ENCODE measurements around the gene KCTD2.
A peak's percentile ranks its signal among the peaks of the same experiment; 100 is the strongest.

Gene KCTD2

DNA sequence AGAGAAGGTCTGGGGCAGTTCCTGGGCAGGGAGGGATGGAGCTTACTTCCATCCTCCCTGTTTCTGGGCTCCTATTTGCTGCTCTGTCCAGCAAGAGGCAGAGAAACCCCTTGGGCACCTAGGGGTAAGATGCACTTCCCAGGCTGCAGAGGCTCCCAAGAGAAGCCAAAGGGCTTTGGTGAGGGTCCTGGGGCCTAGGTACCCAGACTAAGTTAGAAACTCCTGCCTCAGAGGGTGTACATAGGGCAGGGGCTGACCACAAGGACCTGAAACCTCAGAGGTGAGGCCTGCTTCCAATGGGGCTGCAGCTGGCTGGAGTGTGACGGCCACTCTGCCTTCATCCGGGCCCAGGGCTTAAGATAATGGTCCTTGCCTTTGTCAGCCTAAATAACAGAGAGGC is 61.2 kb downstream of the KCTD2 start:
- no peak overlapping the region for H3K9ac ChIP-seq (ENCODE audit: low read length)
- H3K4me1 ChIP-seq (ENCODE audit: control insufficient read depth, insufficient read depth, low read length): peaks cover 11% of the 10 kb centered on the region; the same call in 1 of the 2 replicates
- H3K27ac ChIP-seq (ENCODE audit: low read depth, low read length): no peak overlapping the region
- H3K27me3 ChIP-seq (ENCODE audit: control insufficient read depth, insufficient read depth, low read length): no peaks in the 10 kb centered on the region
- H3K4me3 ChIP-seq (ENCODE audit: low read depth, low read length): no peak overlapping the region
- no peaks in the 10 kb centered on the region for H3K9me3 ChIP-seq (ENCODE audit: control insufficient read depth, insufficient read depth, low read depth, low read length)
- H3K36me3 ChIP-seq (ENCODE audit: control insufficient read depth, insufficient read depth, low read length): peaks cover 10% of the 10 kb centered on the region

DNA sequence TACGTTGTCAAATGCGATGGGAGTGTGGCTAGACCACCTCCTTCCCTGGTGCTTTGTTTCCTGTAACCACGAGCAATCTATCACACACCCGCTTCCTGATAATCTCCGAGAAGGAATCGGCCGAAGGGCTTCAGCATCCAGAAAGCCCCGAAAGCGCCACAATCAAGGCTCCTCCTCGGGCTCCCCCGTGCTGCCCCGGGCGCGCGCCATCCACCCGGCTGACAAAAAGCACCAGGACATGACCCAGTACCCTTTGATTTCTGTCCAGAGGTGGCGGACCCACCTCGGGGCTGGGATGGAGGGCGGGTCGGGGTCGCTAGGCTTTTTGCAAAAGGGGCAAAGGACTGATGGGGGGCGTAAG is 62.0 kb downstream of the KCTD2 start:
- no peaks in the 10 kb centered on the region for H3K9me3 ChIP-seq (ENCODE audit: control insufficient read depth, insufficient read depth, low read depth, low read length)
- H3K27me3 ChIP-seq (ENCODE audit: control insufficient read depth, insufficient read depth, low read length): no peaks in the 10 kb centered on the region
- peak overlapping the region; percentile 76 for H3K4me3 ChIP-seq (ENCODE audit: low read depth, low read length)
- H3K4me1 ChIP-seq (ENCODE audit: control insufficient read depth, insufficient read depth, low read length): peaks cover 14% of the 10 kb centered on the region; the same call in 1 of the 2 replicates
- peaks cover 4% of the 10 kb centered on the region; the same call in 1 of the 2 replicates for H3K36me3 ChIP-seq (ENCODE audit: control insufficient read depth, insufficient read depth, low read length)
- no peak overlapping the region for H3K27ac ChIP-seq (ENCODE audit: low read depth, low read length)
- peak overlapping the region; percentile 67 for H3K9ac ChIP-seq (ENCODE audit: low read length)

- 0 out of 2 replicates have a peak within 1 kb of the TSS, but pooled peaks have one; percentile 10 for H3K27ac ChIP-seq (ENCODE audit: low read depth, low read length)
Observed at GRCh38 chr17:75109407-75110233, 62.6 kb downstream of the KCTD2 start, which contains the start of gene ARMC7. Gene ARMC7, plus strand, starts transcription at chr17:75109969. Its CDS starts 320 bp downstream, at chr17:75110289.

GRCh38 chr17:75110234-75110937 is 63.4 kb downstream of the KCTD2 start:
- Histone ChIP-seq H3K9me3 (ENCODE audit: control insufficient read depth, insufficient read depth, low read depth, low read length) (no peaks in the 10 kb centered on the region), H3K36me3 (ENCODE audit: control insufficient read depth, insufficient read depth, low read length) (peaks cover 3% of the 10 kb centered on the region; the same call in 1 of the 2 replicates), H3K27me3 (ENCODE audit: control insufficient read depth, insufficient read depth, low read length) (no peaks in the 10 kb centered on the region), H3K4me3 (ENCODE audit: low read depth, low read length) (peak overlapping the region; percentile 76), H3K4me1 (ENCODE audit: control insufficient read depth, insufficient read depth, low read length) (peaks cover 16% of the 10 kb centered on the region; the same call in 1 of the 2 replicates), H3K27ac (ENCODE audit: low read depth, low read length) (no peak overlapping the region), H3K9ac (ENCODE audit: low read length) (peak overlapping the region; percentile 67)

More at GRCh38 chr17:75109407-75110233, 62.6 kb downstream of the KCTD2 start, which contains the start of gene ARMC7:
- Histone ChIP-seq H3K9ac (ENCODE audit: low read length) (peak within 1 kb of the TSS; percentile 67), H3K27me3 (ENCODE audit: control insufficient read depth, insufficient read depth, low read length) (no peaks in the 10 kb centered on the region), H3K36me3 (ENCODE audit: control insufficient read depth, insufficient read depth, low read length) (0 out of 2 replicates have a peak, but pooled peaks cover 3% of the 10 kb centered on the region), H3K4me1 (ENCODE audit: control insufficient read depth, insufficient read depth, low read length) (peaks cover 18% of the 10 kb centered on the region; the same call in 1 of the 2 replicates), H3K4me3 (ENCODE audit: low read depth, low read length) (peak within 1 kb of the TSS; percentile 76), H3K9me3 (ENCODE audit: control insufficient read depth, insufficient read depth, low read depth, low read length) (no peaks in the 10 kb centered on the region)

GRCh38 chr17:75111777-75112335 is 64.8 kb downstream of the KCTD2 start:
- H3K27ac ChIP-seq (ENCODE audit: low read depth, low read length): no peak overlapping the region
- H3K9ac ChIP-seq (ENCODE audit: low read length): no peak overlapping the region
- no peaks in the 10 kb centered on the region for H3K27me3 ChIP-seq (ENCODE audit: control insufficient read depth, insufficient read depth, low read length)
- H3K4me1 ChIP-seq (ENCODE audit: control insufficient read depth, insufficient read depth, low read length): peaks cover 13% of the 10 kb centered on the region; the same call in 1 of the 2 replicates
- no peak overlapping the region for H3K4me3 ChIP-seq (ENCODE audit: low read depth, low read length)
- no peaks in the 10 kb centered on the region for H3K9me3 ChIP-seq (ENCODE audit: control insufficient read depth, insufficient read depth, low read depth, low read length)
- peaks cover 12% of the 10 kb centered on the region for H3K36me3 ChIP-seq (ENCODE audit: control insufficient read depth, insufficient read depth, low read length)

DNA sequence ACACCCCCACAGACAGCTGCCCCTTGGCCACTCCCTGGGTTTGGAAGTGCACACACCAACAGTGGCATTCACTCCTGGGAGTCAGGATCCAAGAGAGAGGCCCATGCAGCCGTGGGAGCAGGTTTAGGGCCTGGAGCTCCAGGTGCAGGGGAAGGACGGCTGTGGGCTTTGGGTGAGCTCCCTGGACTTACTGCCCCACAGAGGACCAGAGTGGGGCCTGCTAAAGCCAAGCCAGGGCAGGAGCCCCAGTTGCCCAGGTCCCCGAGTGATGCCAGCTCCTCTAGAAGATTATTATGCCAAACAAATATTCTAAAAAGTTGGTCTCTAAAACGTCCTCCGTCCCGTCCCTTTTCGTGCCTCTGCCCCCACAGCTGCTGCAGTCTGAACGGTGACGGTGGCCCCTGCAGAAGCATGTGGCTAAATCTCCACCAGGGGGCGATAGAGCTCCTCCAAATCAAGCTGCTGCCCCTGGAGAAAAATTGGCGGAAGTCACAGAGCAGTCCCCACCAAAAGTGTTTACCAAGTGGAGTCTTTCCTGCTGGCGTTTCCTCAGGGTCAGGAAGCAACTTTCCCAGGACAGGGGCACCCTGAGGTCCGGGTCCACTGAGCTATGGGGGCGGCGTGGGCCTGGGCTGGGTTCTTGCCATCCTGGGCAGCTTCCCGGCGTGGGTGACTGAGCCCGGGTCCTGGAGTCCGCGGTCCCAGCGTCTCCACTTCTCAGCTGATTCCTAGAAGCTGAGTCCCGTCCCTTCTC is 67.0 kb downstream of the KCTD2 start:
- peaks cover 14% of the 10 kb centered on the region for H3K36me3 ChIP-seq (ENCODE audit: control insufficient read depth, insufficient read depth, low read length)
- H3K27ac ChIP-seq (ENCODE audit: low read depth, low read length): no peak overlapping the region
- peaks cover 12% of the 10 kb centered on the region; the same call in 1 of the 2 replicates for H3K4me1 ChIP-seq (ENCODE audit: control insufficient read depth, insufficient read depth, low read length)
- H3K27me3 ChIP-seq (ENCODE audit: control insufficient read depth, insufficient read depth, low read length): no peaks in the 10 kb centered on the region
- H3K9me3 ChIP-seq (ENCODE audit: control insufficient read depth, insufficient read depth, low read depth, low read length): no peaks in the 10 kb centered on the region
- no peak overlapping the region for H3K9ac ChIP-seq (ENCODE audit: low read length)
- 0 out of 2 replicates have a peak overlapping the region, but pooled peaks have one; percentile 19 for H3K4me3 ChIP-seq (ENCODE audit: low read depth, low read length)

GRCh38 chr17:75114552-75115314 is 67.7 kb downstream of the KCTD2 start:
- no peak overlapping the region for H3K27ac ChIP-seq (ENCODE audit: low read depth, low read length)

More at GRCh38 chr17:75114552-75115314, 67.7 kb downstream of the KCTD2 start:
- Histone ChIP-seq H3K4me1 (ENCODE audit: control insufficient read depth, insufficient read depth, low read length) (peaks cover 7% of the 10 kb centered on the region; the same call in 1 of the 2 replicates), H3K27me3 (ENCODE audit: control insufficient read depth, insufficient read depth, low read length) (no peaks in the 10 kb centered on the region), H3K9ac (ENCODE audit: low read length) (no peak overlapping the region), H3K9me3 (ENCODE audit: control insufficient read depth, insufficient read depth, low read depth, low read length) (no peaks in the 10 kb centered on the region), H3K36me3 (ENCODE audit: control insufficient read depth, insufficient read depth, low read length) (peaks cover 14% of the 10 kb centered on the region), H3K4me3 (ENCODE audit: low read depth, low read length) (0 out of 2 replicates have a peak overlapping the region, but pooled peaks have one; percentile 19)
